Measurements from ENCODE around the gene FEN1. TPM values are rescaled to one million over a fixed set of nuclear protein-coding genes. Genes with fewer than 3 reads are reported as not detected.

FEN1 gene
- total and polyA plus RNA-seq, 2 of the 13 experiments (the other 11 are each of a cell fraction or from before 2014, with no cell fraction given) = 12.4 to 102 TPM

GRCh38 chr11:61749591-61750217 is 43.0 kb upstream of the FEN1 start (continued):
- TF ChIP-seq ZNF687 (CRISPR knock-in tag; IDR thresholded peaks at IDR 0.05) (peak; percentile 72), ZNF343 (CRISPR knock-in tag; IDR thresholded peaks at IDR 0.05) (no peak), ARID2 (CRISPR knock-in tag; IDR thresholded peaks at IDR 0.05; ENCODE audit: borderline replicate concordance) (peak; percentile 74; the same call in 1 of the 2 replicates), PLRG1 (conservative IDR thresholded peaks at IDR 0.05) (no peak), STAT6 (CRISPR knock-in tag; IDR thresholded peaks at IDR 0.05; ENCODE audit: borderline replicate concordance) (no peak), YY1 (IDR thresholded peaks at IDR 0.05; ENCODE audit: insufficient read depth, insufficient replicate concordance, low read depth, low read length) (no peak), MAZ (IDR thresholded peaks at IDR 0.05; ENCODE audit: borderline replicate concordance, low read depth, low read length) (no peak), MAZ (CRISPR knock-in tag; IDR thresholded peaks at IDR 0.05; ENCODE audit: low read depth) (no peak; the same call in 1 of the 2 replicates), ZNF121 (CRISPR knock-in tag; IDR thresholded peaks at IDR 0.05) (no peak), ZNF550 (CRISPR knock-in tag; IDR thresholded peaks at IDR 0.05; ENCODE audit: borderline replicate concordance) (no peak), ZNF446 (CRISPR knock-in tag; IDR thresholded peaks at IDR 0.05) (no peak), USF2 (IDR thresholded peaks at IDR 0.05; ENCODE audit: low read depth, low read length) (no peak), USF2 (CRISPR knock-in tag; IDR thresholded peaks at IDR 0.05; ENCODE audit: borderline replicate concordance) (no peak), PATZ1 (CRISPR knock-in tag; IDR thresholded peaks at IDR 0.05) (peak; percentile 70), ZNF333 (CRISPR knock-in tag; IDR thresholded peaks at IDR 0.05; ENCODE audit: borderline replicate concordance) (no peak)
